NCI-H128 (cell line): ENCODE data around the gene DCUN1D1.

Experiments
- DNase-seq: peaks from one replicate; lab custom pipeline; 2025; ENCODE audit not compliant: unreplicated experiment; lab: John Stamatoyannopoulos, UW

The DCUN1D1 gene

DNA sequence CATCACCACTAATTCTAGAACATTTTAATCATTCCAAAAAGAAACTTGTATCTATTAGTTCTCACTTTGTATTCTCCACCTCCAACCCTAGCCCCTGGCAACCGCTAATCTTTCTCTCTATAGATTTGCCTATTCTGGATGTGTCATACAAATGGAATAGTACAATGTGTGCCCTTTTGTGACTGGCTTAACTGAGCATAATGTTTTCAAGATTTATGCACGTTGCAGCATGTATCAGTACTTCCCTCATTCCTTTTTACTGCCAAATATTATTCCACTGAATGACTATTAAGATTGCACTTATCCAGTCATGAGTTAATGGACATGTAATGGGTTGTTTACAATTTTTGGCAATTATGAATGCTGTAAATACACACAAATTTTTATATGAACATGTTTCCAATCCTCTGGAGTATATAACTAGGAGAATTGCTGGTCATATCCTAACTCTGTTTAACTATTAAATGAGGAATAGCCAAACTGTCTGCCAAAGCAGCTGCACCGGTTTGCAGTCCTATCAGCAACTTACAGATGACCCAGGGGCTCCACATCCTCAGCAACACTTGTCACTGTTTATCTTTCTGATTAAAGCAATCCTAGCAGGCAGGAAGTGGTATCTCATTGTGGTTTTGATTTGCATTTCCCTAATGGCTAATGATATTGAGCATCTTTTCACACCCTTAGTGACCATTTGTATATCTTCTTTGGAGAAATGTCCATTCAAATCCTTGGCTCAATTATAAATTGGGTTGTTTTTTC is 42.9 kb downstream of the DCUN1D1 start:
- no peak for DNase-seq

DNA sequence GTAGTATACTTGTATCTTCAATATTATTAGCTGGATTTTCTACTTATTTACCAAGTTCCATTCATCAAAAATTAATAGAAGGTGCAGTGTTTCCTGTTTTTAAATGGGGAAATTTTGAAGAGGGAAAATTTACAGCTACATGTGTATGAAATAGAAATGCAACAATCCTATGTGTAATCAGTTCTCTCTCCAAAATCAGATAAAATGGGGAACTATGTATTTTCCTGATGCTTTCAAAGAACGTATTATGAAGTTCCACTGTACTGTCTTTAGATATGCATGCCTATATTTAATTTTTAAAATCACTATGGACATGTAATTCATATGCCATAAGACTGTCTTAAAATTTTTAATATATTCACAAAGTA is 43.4 kb downstream of the DCUN1D1 start:
- no peak for DNase-seq

DNA sequence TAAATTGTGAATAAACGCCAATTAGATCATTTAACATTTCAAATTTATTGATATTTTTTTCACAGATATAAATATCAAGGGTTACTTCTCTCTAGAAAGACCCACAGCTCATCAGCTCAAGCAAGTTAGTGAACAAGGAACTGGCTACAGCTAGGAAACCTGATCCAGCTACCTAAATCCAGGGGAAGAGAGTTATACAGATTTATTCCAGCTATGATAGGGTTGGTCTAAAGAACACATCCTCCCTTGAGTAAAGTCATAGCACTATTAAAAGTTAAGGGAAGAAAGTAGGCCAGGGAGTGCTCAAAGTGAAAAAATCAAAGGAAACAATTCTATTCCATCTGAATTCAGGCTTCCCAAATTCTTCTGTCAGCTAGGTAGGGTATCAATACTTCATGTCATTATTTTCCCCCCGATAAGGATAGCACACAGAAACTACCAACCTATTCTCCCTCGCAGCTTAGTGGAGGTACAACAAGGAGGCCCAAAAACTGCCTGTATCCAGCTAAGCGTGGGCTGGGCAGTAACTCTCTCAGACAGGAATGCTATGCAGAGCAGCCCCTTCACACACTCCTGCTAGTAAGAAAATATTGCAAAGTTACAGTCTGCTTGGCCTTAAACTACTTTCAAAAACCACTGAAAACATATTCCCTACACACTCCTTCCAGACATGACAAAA is 44.0 kb downstream of the DCUN1D1 start:
- DNase-seq: no peak

DNA sequence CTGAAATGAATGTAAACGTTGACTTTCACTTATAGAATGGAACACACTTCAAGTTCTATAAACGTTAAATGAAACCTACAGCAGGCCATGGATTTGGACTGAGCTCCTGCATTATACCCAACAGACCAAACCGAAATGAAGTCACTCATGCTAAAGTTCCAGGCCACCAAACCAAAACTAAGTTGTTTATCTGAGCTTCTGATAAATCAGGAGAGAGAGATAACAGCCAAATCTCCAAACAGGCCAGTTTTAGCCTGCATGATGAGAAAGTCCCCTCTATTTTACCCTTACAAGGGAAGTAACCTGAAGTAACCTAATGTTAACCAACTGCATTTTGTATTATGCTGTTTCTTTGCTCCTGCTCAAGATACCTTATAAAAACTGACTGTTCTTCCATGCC is 44.5 kb downstream of the DCUN1D1 start:
- no peak for DNase-seq

DNA sequence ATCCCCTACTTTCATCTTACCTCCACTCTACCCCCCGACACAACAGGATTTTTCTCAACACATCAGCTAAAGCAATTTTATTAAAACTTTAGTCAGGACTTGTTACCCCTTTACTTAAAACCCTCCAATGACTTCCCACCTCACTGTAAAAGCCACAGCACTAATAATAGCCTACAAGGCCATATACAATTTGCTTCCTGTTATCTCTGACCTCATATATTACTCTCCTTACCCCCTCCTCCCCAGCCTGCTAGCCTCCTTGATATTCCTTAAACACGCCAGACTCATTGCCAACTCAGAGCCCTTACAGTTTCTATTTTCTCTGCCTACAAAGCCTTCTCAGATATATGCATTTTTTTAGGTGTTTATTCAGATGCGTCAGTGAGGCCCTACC is 54.4 kb downstream of the DCUN1D1 start:
- DNase-seq: no peak

DNA sequence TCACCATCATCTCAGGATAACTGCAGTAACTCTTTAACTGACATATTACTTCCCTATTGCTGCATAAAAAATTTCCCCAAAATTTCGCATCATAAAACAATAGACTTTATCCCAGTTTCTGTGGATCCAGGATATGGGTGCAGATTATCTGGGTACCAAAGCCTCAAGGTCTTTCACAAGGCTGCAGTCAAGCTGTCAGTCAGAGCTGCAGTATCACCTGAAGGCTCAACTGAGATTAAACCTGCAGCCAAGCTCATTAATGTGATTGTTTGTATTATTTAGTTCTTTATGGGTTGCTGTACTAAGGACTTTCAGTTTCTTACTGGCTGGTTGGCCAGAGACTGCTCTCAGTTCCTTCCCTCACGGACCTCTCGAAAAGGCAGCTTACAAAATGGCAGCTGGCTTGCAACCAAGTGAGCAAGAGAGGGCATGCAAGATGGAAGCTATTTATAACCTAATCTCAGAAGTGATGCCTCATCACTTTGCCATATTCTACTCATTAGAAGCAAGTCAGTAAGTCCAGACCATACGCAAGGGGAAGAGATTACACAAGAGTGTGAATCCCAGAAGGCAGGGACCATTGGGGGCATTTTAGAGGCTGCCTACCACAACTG is 54.9 kb downstream of the DCUN1D1 start:
- no peak for DNase-seq

DNA sequence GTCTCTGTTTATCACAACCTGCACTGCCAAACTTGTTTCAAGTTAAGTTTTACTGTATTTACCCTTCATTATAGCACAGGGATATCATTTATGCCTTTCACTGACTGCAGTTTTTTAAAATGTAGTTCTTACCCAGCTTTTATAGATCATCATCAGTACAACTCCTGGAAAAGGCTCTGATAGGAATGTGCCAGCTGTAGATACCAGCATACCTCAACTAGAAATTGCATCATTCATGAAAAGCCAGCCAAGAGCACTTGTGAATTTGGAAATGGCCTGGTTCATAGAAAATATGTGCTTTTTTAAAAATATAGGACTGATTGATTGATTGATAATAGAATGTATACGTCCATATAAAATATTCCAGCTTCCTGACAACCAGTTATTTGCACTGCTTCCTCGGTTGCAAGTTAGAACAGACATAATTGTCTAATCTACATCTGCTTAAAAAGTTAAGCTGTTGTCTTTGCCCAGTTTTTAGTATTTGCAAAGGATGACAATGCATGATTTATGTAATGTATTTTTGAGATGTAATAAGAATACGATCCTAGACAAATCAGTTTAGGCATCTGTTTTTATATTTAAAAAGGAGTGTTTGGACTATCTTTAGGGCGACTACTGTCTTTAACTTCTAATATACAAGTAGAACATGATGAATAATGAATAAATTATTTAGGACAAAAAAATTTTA is 58.5 kb downstream of the DCUN1D1 start:
- DNase-seq: no peak

DNA sequence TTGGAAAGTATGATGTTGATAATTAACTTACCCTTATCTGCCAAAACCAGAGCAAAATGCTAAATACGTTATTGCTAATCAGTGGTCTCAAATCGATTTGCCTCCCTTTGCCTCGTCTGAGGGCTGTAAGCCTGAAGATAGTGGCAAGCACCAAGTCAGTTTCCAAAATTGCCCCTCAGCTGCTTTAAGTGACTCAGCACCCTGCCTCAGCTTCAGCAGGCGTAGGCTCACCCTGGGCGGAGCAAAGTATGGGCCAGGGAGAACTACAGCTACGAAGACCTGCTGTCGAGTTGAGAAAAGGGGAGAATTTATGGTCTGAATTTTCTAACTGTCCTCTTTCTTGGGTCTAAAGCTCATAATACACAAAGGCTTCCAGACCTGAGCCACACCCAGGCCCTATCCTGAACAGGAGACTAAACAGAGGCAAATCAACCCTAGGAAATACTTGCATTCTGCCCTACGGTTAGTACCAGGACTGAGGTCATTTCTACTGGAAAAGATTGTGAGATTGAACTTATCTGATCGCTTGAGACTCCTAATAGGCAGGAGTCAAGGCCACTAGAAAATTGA is 59.7 kb downstream of the DCUN1D1 start:
- no peak for DNase-seq

DNA sequence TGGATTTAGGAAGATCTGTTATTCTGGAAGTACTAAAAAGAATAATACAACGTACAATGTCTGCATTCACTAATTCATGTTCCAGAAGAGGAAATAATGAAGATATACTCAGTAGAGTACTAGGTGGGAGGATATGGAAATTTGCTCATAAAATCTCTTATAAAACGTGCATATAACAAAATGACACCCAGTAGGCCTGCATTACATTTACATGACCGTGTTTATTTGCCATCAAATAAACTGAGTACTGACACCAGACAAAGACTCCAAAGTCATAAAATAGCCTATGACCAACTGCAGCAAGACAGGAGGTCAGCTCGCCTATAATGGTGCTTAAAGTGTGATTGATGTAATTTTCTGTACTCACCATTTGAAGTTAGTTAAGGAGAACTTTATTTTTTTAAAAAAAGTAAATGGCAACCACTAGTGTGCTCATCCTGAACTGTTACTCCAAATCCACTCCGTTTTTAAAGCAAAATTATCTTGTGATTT is 60.4 kb downstream of the DCUN1D1 start:
- no peak for DNase-seq

DNA sequence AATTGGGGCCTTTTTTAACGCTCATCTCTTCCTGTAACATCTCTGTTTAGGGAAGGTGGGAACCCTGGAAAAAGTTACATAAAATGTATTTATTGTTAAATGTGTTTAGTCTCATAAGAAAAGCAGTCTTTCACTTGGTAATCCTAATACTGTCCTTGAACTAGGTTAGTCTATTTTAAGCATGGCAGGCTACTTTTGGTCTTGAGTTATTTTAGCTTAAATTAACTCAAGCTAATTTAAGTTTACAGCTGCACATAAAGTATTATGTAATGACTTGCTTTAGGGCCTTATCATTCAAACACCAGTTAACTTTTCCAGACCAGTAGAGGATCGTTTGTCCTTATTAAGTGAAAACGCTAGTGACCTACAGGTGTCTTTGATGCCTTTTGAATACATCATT is 63.2 kb downstream of the DCUN1D1 start:
- DNase-seq: no peak

DNA sequence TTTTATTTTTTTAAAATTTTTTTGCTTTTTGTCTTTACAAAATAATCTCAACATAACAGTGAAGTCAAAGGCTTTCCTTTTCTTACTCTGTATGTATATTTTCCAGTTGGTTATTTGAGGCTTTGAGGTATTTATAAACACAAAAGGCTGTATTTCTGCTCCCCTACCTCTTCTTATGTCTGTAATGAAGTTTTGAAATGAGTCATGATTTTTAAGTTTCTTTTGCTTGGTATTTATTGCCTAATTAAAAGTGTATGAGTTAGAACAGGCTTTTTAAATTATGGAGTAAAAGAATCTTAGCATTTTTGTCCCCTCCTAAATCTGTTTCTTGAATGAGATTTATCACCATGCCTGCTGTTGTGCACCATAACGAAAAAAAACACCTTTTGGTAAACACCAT is 66.0 kb downstream of the DCUN1D1 start:
- no peak for DNase-seq

DNA sequence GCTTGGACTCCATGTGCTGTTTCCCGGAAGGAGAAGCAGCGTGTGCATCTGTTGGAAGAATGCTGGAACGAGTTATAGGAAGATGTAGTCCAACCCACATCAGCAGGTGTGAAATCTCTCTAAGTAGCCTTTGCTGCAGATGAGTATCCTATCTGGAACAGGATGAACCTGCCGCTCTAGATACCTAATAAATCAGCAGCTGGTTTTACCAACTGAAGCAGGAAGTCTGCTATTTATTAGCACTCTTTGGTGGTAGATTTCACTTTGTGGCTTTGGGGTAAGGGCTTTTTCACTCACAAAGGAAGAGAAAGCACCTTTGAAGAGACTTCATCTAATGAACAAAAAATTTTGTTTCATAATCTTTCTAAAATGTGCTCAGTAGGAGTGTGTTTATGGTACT is 66.4 kb downstream of the DCUN1D1 start:
- no peak for DNase-seq

DNA sequence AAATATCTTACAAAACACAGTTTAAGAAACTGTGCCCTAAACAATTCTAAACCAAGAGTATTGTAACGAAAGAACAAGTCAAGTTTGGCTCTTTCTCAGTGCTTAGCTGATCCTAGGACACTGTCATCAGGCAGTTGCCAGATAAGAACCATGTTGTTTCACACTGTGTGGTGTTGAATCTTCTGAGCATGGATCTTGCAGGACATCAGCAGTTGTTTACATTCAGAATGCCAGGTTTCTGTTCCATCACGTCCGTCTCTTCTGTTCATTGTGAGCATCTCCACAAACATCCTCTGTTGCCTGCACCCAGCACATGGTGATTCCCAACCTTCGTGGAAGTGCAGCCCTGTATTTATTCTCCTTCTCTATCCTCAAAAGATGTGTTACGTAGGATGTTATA is 67.9 kb downstream of the DCUN1D1 start:
- no peak for DNase-seq

DNA sequence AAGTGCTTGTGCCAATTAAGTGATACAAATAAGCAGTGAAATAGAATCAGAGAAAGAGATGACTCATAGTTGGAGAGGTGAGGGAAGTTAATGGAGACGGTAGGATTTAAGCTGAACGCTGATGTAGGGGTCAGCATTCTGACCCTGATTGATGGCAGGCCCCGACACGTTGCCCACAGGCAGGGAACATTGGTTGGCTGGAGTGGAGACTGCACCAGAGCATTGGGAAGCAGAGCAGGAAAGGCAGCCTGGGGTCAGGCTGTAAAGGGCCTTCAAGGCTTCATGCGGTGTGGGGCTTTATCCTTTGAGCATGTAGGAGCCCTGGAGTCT is 68.6 kb downstream of the DCUN1D1 start:
- DNase-seq: no peak

DNA sequence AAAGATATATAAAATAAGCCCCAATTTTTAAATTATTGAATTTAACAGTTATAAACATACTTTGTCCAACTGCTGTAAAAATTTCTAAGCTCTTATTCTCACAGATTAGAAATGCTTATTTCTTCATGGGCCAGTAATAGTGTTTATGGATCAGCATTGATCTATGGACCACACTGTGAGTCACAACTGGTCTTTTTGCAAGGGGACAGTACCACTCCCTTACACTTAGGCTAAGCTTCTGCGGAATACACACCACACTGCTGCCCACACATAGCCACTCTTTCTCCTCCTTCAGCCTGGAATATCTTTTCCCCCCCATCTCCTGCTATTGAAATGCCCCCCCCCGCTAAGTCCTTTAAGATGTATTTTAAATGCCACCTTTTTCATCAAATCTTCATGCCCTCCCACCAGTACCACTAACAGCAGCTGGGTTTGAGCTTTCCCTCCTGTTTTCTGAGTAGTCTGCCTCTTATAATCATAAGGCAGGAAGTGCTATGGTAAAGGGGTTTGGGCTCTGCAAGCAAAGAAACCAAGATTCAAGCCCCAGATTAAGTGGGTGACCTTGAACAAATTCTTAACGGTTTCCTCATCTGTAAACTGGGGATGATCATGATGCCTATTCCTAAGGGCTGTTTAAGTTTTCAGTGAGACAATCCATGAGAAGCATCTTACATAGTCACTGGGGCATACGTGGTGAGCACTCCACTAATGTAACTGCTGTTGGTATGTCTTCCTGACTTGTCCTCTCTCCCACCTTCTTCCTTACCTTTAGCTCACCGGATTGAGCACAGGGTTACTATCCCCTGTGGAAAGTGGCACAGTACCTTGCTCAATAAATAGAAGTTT is 69.2 kb downstream of the DCUN1D1 start:
- no peak for DNase-seq

DNA sequence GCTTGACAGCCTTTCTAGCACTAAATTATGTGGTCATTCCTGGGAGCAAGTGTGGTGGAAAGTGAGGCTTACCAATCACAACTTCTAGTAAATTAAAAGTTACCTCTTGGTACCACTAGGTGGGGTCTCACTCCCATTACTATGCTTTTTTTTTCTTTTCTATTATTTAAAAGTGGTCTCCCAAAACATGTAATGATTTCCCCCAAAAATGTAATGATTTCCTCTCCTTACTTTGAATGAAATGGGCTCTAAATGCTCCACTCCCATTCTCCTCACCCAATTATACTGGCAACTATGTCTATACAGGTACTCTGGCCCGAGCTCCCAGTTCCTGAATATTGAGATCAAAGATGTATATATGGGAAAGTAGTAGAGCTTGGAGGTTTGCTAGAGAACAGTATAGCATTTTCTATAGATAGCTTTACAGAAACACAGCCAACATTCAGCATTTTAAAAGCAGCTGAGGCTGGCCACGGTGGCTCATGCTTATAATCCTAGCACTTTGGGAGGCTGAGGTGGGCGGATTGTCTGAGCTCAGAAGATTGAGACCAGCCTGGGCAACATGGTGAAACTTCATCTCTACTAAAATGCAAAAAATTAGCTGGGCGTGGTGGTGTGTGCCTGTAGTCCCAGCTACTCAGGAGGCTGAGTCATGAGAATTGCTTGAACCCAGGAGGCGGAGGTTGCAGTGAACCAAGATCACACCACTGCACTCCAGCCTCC is 70.9 kb downstream of the DCUN1D1 start:
- no peak for DNase-seq

DNA sequence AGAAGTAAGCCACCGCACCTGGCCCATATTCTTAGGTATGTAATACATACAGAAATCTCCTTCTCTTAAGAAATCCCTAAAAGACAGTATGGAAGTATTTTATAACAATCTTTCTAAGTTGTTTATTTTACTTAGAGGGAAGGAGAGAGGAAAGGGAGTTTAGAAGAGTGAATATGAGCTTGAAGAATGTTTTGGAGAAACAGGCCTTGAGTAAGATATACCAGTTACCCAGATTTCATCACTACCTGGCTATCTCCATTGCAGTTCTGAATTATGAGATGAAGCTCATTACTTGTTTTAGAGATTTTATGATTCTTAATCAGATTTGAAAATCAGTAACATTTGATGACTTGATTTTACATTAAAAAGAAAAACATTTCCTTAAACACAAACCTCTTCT is 71.9 kb downstream of the DCUN1D1 start:
- DNase-seq: no peak

DNA sequence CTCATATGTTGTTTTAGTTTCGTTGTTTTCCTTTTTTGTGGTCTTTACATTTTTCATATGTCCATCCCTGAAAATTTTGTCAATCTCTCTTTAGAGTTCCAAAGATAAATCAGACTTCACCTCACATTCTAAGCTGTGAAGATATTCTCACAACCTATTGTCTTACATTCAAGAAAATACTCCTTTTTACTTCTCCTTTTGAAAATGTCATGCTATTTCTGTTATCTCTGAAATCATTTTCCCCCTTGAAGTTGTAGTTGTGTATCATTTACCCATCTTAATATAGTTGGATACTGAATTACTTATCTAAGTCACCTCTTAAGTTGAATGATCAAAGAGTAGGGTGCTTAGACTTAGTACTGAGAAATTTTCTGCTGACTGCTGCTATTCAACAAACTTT is 74.3 kb downstream of the DCUN1D1 start:
- no peak for DNase-seq

DNA sequence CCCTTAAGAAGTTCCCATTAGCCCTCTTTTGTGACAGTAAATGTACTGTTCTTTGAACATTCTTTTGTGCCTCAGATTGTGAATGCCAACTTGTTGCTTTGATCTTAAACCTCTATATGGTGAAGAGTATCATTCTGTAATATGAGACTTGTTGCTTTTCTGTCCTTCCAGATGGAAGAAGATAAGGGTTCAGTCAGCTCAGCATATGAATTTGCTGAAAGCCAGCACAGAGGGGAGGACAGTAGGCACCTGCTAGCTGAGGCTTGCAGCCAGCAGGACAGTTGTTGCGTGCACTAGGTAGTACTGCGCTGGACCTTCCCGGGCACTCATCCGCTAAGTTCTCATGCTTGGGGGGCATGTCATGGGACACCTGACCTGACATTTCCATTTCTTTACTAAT is 74.7 kb downstream of the DCUN1D1 start:
- DNase-seq: no peak

DNA sequence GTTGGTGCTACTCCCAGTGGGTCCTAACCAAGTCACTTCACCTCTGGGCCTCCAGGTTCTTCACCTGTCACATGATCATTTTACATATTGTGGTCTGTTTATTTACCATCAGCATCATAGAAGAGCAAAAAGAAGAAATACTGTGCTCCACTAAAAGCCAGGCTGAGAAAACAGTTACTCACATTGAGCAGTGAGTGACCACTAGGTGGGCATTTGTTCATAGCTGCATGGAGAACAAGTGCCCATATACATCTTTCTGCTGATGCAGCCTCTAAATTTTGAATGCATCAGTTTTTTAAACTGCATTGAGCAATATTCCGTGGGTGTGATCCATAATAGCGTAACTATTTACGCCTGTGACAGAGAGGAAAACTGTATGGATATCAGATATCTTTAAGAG is 76.2 kb downstream of the DCUN1D1 start:
- DNase-seq: no peak
